ENCODE results near the gene FAF1.

FAF1 gene

GRCh38 chr1:50603274-50604271 lies 356.5 kb downstream of the FAF1 start (continued):
- TF ChIP-seq SP3 (tag by site-specific recombination; IDR thresholded peaks at IDR 0.05): no peak
- no peak; the same call in 1 of the 2 replicates for TF ChIP-seq PRDM4 (tag by site-specific recombination; IDR thresholded peaks at IDR 0.05)
- TF ChIP-seq ZNF214 (tag by site-specific recombination; IDR thresholded peaks at IDR 0.05; ENCODE audit: borderline replicate concordance): no peak
- no peak for TF ChIP-seq ZNF157 (tag by site-specific recombination; IDR thresholded peaks at IDR 0.05)
- TF ChIP-seq ZNF658 (tag by site-specific recombination; IDR thresholded peaks at IDR 0.05): no peak
- no peak for TF ChIP-seq ZNF645 (tag by site-specific recombination; IDR thresholded peaks at IDR 0.05)
- 0 out of 2 replicates have a peak, but pooled peaks have one; percentile 44 for TF ChIP-seq ZEB2 (tag by site-specific recombination; IDR thresholded peaks at IDR 0.05)
- no peak for TF ChIP-seq ZNF621 (tag by site-specific recombination; IDR thresholded peaks at IDR 0.05)
- TF ChIP-seq ZNF423 (tag by site-specific recombination; IDR thresholded peaks at IDR 0.05): no peak
- TF ChIP-seq ZNF169 (tag by site-specific recombination; IDR thresholded peaks at IDR 0.05): no peak
- no peak for TF ChIP-seq ATF2 (tag by site-specific recombination; IDR thresholded peaks at IDR 0.05; ENCODE audit: low read depth)
- TF ChIP-seq ZNF132 (tag by site-specific recombination; IDR thresholded peaks at IDR 0.05; ENCODE audit: borderline replicate concordance): no peak
- TF ChIP-seq KLF9 (tag by site-specific recombination; IDR thresholded peaks at IDR 0.05; ENCODE audit: low read depth): no peak
- TF ChIP-seq PRDM2 (tag by site-specific recombination; IDR thresholded peaks at IDR 0.05; ENCODE audit: borderline replicate concordance): no peak
- peak; percentile 79 for TF ChIP-seq ZNF660 (tag by site-specific recombination; IDR thresholded peaks at IDR 0.05)
- 0 out of 2 replicates have a peak, but pooled peaks have one; percentile 33 for TF ChIP-seq ZBTB20 (tag by site-specific recombination; IDR thresholded peaks at IDR 0.05)
- TF ChIP-seq YY2 (tag by site-specific recombination; IDR thresholded peaks at IDR 0.05): no peak
- no peak for TF ChIP-seq GLIS1 (tag by site-specific recombination; IDR thresholded peaks at IDR 0.05)
- TF ChIP-seq ZNF501 (tag by site-specific recombination; IDR thresholded peaks at IDR 0.05): no peak
- no peak for TF ChIP-seq ZNF133 (tag by site-specific recombination; IDR thresholded peaks at IDR 0.05)
- TF ChIP-seq ZNF768 (tag by site-specific recombination; IDR thresholded peaks at IDR 0.05): no peak
- peak; percentile 71; the same call in 1 of the 2 replicates for TF ChIP-seq TRIM28 (IDR thresholded peaks at IDR 0.05; ENCODE audit: borderline replicate concordance, low read length)
- 0 out of 2 replicates have a peak, but pooled peaks have one; percentile 55 for TF ChIP-seq ZNF184 (tag by site-specific recombination; IDR thresholded peaks at IDR 0.05)
- no peak for TF ChIP-seq KLF7 (tag by site-specific recombination; IDR thresholded peaks at IDR 0.05; ENCODE audit: borderline replicate concordance)
- no peak for TF ChIP-seq KLF17 (tag by site-specific recombination; IDR thresholded peaks at IDR 0.05)
- TF ChIP-seq ZNF785 (tag by site-specific recombination; IDR thresholded peaks at IDR 0.05): no peak
- TF ChIP-seq ZNF311 (tag by site-specific recombination; IDR thresholded peaks at IDR 0.05; ENCODE audit: borderline replicate concordance): no peak
- peak; percentile 87 for TF ChIP-seq FEZF1 (tag by site-specific recombination; IDR thresholded peaks at IDR 0.05)

Data from HEK293 (cell line).